HG03280 (cell line): Measurements from ENCODE around the gene PCDHB5.
"Not testable (repeated sequence)": the region's sequence is repeated elsewhere in the genome, so short reads cannot be mapped to it uniquely, and the experiment has no call there.

Experiments used
- ATAC-seq: cut with Tn5 transposase; IDR thresholded peaks from one replicate; pipeline ENCODE4 v1.9.1; 2021; ENCODE audit warnings: mild to moderate bottlenecking, moderate library complexity; ENCODE audit not compliant: unreplicated experiment

The PCDHB5 gene

DNA sequence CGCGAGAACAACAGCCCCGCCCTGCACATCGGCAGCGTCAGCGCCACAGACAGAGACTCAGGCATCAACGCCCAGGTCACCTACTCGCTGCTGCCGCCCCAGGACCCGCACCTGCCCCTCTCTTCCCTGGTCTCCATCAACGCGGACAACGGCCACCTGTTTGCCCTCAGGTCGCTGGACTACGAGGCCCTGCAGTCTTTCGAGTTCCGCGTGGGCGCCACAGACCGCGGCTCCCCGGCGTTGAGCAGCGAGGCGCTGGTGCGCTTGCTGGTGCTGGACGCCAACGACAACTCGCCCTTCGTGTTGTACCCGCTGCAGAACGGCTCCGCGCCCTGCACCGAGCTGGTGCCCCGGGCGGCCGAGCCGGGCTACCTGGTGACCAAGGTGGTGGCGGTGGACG is 16.6 kb downstream of the PCDHB5 start:
- ATAC-seq: not testable (repeated sequence)

DNA sequence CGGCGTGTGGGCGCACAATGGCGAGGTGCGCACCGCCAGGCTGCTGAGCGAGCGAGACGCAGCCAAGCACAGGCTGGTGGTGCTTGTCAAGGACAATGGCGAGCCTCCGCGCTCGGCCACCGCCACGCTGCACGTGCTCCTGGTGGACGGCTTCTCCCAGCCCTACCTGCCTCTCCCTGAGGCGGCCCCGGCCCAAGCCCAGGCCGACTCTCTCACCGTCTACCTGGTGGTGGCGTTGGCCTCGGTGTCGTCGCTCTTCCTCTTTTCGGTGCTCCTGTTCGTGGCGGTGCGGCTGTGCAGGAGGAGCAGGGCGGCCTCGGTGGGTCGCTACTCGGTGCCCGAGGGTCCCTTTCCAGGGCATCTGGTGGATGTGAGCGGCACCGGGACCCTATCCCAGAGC is 17.1 kb downstream of the PCDHB5 start:
- ATAC-seq: not testable (repeated sequence)

DNA sequence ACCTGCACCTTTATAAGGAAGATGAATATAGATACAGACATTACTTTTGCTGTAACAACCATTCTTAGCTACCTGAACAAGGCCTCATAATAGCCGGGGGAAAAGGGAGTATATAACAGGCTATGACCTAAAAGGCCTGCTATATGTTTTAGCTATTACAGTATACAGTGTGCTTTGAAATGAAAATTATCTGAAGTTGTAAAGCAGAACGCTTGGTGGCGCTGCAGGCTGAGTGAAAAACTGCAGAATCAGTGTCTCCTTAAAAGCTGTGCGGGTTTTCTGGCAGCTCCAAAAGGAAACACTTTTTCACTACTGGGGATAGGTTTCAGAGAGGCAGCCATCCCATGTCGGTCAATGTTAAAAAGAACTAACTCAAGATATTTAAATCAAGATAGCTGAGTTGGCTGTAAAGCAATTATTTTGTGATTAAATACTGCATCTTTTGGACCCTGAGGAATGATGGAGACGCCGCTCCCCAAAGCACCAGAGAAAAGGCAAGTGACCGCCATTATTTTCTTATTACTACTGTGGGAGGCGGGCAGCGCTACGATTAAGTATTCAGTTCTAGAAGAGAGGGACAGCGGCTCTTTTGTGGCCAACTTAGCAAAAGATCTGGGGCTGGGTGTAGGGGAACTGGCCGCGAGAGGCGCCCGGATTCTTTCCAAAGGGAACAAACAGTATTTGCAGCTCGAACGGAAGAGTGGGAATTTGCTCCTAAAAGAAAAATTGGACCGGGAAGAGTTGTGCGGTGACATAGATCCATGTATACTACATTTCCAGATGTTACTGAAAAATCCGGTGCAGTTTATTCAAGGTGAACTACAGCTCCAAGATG is 20.8 kb downstream of the PCDHB5 start:
- ATAC-seq: no peak

DNA sequence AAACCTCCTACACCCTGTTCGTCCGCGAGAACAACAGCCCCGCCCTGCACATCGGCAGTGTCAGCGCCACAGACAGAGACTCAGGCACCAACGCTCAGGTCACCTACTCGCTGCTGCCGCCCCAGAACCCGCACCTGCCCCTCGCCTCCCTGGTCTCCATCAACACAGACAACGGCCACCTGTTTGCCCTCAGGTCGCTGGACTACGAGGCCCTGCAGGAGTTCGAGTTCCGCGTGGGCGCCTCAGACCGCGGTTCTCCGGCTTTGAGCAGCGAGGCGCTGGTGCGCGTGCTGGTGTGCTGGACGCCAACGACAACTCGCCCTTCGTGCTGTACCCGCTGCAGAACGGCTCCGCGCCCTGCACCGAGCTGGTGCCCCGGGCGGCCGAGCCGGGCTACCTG is 22.4 kb downstream of the PCDHB5 start:
- ATAC-seq: not testable (repeated sequence)

DNA sequence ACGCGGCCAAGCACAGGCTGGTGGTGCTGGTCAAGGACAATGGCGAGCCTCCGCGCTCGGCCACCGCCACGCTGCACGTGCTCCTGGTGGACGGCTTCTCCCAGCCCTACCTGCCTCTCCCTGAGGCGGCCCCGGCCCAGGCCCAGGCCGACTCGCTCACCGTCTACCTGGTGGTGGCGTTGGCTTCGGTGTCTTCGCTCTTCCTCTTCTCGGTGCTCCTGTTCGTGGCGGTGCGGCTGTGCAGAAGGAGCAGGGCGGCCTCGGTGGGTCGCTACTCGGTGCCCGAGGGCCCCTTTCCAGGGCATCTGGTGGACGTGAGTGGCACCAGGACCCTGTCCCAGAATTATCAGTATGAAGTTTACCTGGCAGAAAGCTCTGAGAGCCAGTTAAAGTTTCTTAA is 22.9 kb downstream of the PCDHB5 start:
- ATAC-seq: not testable (repeated sequence)

DNA sequence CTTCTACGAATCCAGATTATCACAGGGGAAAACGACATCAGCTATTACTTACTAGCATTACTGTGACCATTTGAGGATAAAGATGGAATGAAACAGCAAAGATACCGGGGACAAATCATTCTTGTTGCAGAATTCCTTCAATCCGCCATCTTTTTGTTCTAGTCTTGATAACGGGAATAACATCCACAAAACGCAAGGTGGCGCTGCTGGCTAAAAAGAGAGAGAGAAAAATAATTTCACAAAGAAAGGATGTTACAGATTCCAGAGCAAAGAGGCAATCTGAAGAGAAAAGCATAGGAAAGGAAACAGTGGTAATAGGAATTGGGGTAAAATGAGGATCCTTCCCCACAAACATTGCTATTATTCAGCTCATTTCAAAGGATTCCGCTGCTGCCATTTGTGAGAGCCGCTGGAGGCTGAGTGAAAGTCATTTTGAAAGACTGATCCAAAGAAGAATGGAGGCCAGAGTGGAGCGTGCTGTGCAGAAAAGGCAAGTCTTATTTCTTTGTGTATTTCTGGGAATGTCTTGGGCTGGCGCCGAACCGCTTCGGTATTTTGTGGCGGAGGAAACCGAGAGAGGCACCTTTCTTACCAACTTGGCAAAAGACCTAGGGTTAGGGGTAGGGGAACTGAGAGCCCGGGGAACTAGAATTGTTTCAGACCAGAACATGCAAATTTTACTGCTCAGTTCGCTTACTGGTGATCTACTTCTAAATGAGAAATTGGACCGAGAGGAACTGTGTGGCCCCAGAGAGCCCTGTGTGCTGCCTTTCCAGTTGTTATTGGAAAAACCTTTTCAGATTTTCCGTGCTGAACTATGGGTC is 37.6 kb downstream of the PCDHB5 start, which contains the start of gene PCDHB7:
Gene PCDHB7 (plus strand): TSS at position 264 of the 824 bp plus-strand sequence. CDS start 192 bp downstream, at position 456.
- no peak for ATAC-seq

DNA sequence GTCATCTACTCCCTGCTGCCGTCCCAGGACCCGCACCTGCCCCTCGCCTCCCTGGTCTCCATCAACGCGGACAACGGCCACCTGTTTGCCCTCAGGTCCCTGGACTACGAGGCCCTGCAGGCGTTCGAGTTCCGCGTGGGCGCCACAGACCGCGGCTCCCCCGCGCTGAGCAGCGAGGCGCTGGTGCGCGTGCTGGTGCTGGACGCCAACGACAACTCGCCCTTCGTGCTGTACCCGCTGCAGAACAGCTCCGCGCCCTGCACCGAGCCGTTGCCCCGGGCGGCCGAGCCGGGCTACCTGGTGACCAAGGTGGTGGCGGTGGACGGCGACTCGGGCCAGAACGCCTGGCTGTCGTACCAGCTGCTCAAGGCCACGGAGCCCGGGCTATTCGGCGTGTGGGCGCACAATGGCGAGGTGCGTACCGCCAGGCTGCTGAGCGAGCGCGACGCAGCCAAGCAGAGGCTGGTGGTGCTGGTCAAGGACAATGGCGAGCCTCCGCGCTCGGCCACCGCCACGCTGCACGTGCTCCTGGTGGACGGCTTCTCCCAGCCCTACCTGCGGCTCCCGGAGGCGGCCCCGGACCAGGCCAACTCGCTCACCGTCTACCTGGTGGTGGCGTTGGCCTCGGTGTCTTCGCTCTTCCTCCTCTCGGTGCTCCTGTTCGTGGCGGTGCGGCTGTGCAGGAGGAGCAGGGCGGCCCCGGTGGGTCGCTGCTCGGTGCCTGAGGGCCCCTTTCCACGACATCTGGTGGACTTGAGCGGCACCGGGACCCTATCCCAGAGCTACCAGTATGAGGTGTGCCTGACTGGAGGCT is 39.5 kb downstream of the PCDHB5 start:
- ATAC-seq: not testable (repeated sequence)

DNA sequence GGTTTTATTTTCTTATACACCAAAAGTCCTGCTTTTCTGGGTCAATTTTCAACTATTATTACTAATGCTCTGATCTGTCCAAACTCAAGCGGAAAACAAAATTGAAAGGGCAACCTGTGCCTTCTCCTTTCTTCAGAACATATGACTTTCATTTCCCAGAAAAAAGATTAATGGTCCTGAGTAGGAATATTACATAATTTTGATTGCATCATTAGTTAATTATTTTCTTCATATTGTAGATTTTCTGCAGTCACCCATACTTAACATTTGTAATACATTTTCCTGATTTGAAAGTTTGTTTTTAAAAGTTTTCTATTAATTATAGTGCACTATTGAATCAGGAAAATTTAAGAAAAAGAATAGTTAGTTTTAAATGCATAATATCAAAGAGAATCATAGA is 40.9 kb downstream of the PCDHB5 start:
- no peak for ATAC-seq

DNA sequence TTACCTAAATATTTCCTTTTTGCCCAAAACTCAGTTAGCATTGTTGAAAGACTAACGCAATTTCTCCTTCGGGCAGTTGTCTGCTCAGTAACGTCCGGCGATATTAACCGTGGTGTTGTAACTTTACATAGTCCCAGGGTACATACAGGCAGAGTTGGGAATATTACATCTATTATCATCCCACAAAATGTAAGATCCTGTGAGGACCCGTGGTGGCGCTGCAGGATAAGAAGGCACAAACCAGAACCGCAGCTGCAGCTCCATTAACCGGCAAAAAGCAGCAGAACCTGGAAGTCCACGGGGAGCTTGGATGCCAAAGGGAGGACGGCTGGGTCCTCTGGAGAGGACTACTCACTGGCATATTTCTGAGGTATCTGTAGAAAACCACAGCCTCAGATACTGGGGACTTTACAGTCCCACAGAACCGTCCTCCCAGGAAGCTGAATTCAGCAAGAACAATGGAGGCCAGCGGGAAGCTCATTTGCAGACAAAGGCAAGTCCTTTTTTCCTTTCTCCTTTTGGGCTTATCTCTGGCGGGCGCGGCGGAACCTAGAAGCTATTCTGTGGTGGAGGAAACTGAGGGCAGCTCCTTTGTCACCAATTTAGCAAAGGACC is 42.7 kb downstream of the PCDHB5 start, which contains the start of gene PCDHB8:
Gene PCDHB8 (plus strand): TSS at position 214 of the 615 bp plus-strand sequence. CDS start 245 bp downstream, at position 459.
- ATAC-seq: not testable (repeated sequence)

DNA sequence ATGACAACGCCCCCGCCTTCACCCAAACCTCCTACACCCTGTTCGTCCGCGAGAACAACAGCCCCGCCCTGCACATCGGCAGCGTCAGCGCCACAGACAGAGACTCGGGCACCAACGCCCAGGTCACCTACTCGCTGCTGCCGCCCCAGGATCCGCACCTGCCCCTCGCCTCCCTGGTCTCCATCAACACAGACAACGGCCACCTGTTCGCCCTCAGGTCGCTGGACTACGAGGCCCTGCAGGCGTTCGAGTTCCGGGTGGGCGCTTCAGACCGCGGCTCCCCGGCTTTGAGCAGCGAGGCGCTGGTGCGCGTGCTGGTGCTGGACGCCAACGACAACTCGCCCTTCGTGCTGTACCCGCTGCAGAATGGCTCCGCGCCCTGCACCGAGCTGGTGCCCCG is 44.4 kb downstream of the PCDHB5 start:
- not testable (repeated sequence) for ATAC-seq

DNA sequence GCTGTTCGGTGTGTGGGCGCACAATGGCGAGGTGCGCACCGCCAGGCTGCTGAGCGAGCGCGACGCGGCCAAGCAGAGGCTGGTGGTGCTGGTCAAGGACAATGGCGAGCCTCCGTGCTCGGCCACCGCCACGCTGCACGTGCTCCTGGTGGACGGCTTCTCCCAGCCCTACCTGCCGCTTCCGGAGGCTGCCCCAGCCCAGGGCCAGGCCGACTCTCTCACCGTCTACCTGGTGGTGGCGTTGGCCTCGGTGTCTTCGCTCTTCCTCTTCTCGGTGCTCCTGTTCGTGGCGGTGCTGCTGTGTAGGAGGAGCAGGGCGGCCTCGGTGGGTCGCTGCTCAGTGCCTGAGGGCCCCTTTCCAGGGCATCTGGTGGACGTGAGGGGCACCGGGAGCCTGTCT is 44.9 kb downstream of the PCDHB5 start:
- ATAC-seq: not testable (repeated sequence)

DNA sequence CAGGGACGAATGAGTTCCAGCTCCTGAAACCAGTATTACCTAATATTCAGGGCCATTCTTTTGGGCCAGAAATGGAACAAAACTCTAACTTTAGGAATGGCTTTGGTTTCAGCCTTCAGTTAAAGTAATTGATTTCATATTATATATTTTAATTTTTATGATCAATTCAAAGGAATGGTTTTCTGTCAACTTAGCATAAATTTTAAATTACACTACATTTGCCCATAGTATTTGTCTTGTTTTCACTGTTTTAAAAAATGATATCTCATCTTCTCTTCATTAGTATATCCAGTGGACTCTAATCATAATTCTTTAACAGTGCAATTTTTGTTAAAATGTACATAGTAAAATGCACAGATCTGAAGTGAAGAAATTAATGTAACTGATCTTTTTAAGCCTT is 45.3 kb downstream of the PCDHB5 start:
- no peak for ATAC-seq

DNA sequence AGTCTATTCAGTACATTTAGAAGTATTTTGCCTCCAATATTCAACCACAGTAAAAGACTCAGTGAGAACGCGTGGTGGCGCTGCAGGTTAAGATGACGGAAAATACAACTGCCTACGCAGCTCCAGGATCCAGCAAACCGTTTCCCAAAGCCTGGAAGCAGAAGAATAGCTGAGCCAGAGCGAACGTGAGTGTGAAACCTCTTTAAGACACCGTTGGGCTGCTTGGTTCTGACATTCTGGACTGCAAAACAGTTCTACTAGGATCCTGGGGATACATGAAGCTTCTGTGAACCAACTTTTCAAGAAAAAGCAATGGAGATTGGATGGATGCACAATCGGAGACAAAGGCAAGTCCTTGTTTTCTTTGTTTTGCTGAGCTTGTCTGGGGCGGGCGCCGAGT is 47.2 kb downstream of the PCDHB5 start, which contains the start of gene PCDHB16:
Gene PCDHB16 (plus strand): TSS at position 140 of the 400 bp plus-strand sequence. CDS start 173 bp downstream, at position 313.
- ATAC-seq: no peak

DNA sequence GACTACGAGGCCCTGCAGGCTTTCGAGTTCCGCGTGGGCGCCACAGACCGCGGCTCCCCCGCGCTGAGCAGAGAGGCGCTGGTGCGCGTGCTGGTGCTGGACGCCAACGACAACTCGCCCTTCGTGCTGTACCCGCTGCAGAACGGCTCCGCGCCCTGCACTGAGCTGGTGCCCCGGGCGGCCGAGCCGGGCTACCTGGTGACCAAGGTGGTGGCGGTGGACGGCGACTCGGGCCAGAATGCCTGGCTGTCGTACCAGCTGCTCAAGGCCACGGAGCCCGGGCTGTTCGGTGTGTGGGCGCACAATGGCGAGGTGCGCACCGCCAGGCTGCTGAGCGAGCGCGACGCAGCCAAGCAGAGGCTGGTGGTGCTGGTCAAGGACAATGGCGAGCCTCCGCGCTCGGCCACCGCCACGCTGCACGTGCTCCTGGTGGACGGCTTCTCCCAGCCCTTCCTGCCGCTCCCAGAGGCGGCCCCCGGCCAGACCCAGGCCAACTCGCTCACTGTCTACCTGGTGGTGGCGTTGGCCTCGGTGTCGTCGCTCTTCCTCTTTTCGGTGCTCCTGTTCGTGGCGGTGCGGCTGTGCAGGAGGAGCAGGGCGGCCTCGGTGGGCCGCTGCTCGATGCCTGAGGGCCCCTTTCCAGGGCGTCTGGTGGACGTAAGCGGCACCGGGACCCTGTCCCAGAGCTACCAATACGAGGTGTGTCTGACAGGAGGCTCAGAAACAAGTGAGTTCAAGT is 49.3 kb downstream of the PCDHB5 start:
- ATAC-seq: not testable (repeated sequence)

DNA sequence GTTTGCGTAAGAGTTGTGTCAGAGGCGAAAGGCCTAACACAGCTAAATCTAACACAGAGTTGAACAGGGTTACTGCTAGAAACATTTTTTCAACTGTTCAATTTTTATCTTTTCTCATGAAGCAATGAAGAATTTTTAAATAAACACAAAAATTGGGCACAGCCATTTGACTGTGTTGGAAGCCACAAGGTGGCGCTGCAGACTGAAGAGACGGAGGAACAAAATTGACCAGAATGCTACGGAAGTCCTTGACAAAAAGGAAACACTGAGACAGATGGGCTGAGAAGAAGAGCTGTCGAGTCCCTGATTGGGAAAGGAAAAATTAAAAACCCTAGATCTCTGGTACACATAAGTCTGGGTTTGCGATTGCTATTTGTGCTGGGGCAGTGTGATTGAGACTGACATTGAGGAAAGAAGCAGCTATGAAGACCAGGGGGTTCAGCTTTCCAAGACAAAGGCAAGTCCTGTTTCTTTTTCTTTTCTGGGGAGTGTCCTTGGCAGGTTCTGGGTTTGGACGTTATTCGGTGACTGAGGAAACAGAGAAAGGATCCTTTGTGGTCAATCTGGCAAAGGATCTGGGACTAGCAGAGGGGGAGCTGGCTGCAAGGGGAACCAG is 52.0 kb downstream of the PCDHB5 start, which contains the start of gene PCDHB9:
Gene PCDHB9 (plus strand): TSS at position 265 of the 616 bp plus-strand sequence. CDS start 158 bp downstream, at position 423.
- no peak for ATAC-seq
